Transverse colon (tissue), 4 donors: ENCODE measurements around the gene ASTN1.

Experiments
- POLR2AphosphoS5 ChIP-seq, 3 donors: sonication (generic); formaldehyde crosslinking; IDR thresholded peaks; one replicate each; pipeline ENCODE4 v1.6.1; 2016; ENCODE audit warnings: antibody characterized with exemption in 3 of 3
- TF ChIP-seq, protein P1 (sequence below), 5 experiments: fragments of 200-600 bp in 3 of 5; fragments of 450-650 bp in 2 of 5; sonication (generic) in 3 of 5; IDR thresholded peaks; 1 replicate in 2 of 5; 2 replicates in 3 of 5; pipeline ENCODE4 v1.5.1; 2016 to 2017; ENCODE audit warnings: antibody characterized with exemption in 5 of 5, inconsistent platforms in 3 of 5, mild to moderate bottlenecking in 2 of 5, moderate library complexity in 1 of 5

GRCh38 chr1:177137814-177138213, 26.7 kb downstream of the ASTN1 start:
- no peak for TF ChIP-seq POLR2AphosphoS5 (IDR thresholded peaks at IDR 0.05)
- TF ChIP-seq, protein P1, sequence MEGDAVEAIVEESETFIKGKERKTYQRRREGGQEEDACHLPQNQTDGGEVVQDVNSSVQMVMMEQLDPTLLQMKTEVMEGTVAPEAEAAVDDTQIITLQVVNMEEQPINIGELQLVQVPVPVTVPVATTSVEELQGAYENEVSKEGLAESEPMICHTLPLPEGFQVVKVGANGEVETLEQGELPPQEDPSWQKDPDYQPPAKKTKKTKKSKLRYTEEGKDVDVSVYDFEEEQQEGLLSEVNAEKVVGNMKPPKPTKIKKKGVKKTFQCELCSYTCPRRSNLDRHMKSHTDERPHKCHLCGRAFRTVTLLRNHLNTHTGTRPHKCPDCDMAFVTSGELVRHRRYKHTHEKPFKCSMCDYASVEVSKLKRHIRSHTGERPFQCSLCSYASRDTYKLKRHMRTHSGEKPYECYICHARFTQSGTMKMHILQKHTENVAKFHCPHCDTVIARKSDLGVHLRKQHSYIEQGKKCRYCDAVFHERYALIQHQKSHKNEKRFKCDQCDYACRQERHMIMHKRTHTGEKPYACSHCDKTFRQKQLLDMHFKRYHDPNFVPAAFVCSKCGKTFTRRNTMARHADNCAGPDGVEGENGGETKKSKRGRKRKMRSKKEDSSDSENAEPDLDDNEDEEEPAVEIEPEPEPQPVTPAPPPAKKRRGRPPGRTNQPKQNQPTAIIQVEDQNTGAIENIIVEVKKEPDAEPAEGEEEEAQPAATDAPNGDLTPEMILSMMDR (IDR thresholded peaks at IDR 0.05): no peak
